Testis (tissue), 3 donors: ENCODE data around the gene ZNF296. TPM values are rescaled to one million over a fixed set of nuclear protein-coding genes. Genes with fewer than 3 reads are reported as not detected.
A peak's percentile ranks its signal among the peaks of the same experiment; 100 is the strongest.

ENCODE experiments used
- DNase-seq: peaks from one replicate; pipeline ENCODE4 v3.0.0-alpha.2; 2019
- H3K27ac ChIP-seq, 2 donors: fragments of 200-600 bp; sonication (generic); one replicate each; pipeline ENCODE4 v1.5.1; 2019
- H3K27me3 ChIP-seq: fragments of 200-600 bp; sonication (generic); one replicate; pipeline ENCODE4 v1.5.1; 2019
- H3K36me3 ChIP-seq: fragments of 200-600 bp; sonication (generic); one replicate; pipeline ENCODE4 v1.5.1; 2017; ENCODE audit warnings: low read depth; ENCODE audit errors: missing control alignments
- H3K4me1 ChIP-seq: fragments of 200-600 bp; sonication (generic); one replicate; pipeline ENCODE4 v1.5.1; 2019
- H3K4me3 ChIP-seq, 2 donors: fragments of 200-600 bp; sonication (generic); one replicate each; pipeline ENCODE4 v1.5.1; 2017 to 2019
- H3K9me3 ChIP-seq: fragments of 200-600 bp; sonication (generic); one replicate; pipeline ENCODE4 v1.5.1; 2017
- CTCF ChIP-seq, 3 experiments: fragments of 450-650 bp in 2 of 3; fragments of 200-600 bp in 1 of 3; sonication (generic) in 1 of 3; IDR thresholded peaks; one replicate each; pipeline ENCODE4 v1.5.1; 2016 to 2019; ENCODE audit warnings: antibody characterized with exemption in 3 of 3, mild to moderate bottlenecking in 2 of 3, moderate library complexity in 1 of 3
- POLR2A ChIP-seq: fragments of 450-650 bp; IDR thresholded peaks from one replicate; pipeline ENCODE4 v1.6.1; 2017; ENCODE audit warnings: antibody characterized with exemption, mild to moderate bottlenecking, moderate library complexity
- WGBS, 2 donors: methylation state at CpG; one replicate each; pipeline ENCODE4 v1.1.5; 2018; 5-methylcytosine and 5-hydroxymethylcytosine counted together
- intact Hi-C: fragments of 100-400 bp; cut with DNase I; formaldehyde crosslinking; loops from one replicate; pipeline ENCODE4 v1.15.1; 2023; ENCODE audit warnings: low total_unique reads
- polyA plus RNA-seq: library from polyadenylated mRNA; stranded (reverse); fragments of 350-450 nt; fragmentation: Illumina TruSeq; extraction: RNeasy Lipid Tissue Mini Kit (QIAGEN cat#74804); gene quantifications from one replicate; pipeline ENCODE4 v1.2.3, GENCODE V29; 2014; ENCODE audit warnings: low read depth, low replicate concordance; ENCODE audit not compliant: insufficient read depth
- total RNA-seq, 2 donors: library from RNA; depleted of rRNA; stranded (reverse); fragments of >200 nt; gene quantifications; one replicate each; pipeline ENCODE4 v1.2.3, GENCODE V29; 2016

Gene ZNF296
- total and polyA plus RNA-seq, 3 donors from 2014 or later, result 3.0 to 6.7 (median 5.8) TPM

GRCh38 chr19:45038931-45039893 is 37.1 kb downstream of the ZNF296 start, which contains the start of gene CLASRP:
CLASRP (plus strand) TSS chr19:45039045; CDS start chr19:45040213, 1,168 bp downstream.
- no peaks in the 10 kb centered on the region for H3K36me3 ChIP-seq
- TF ChIP-seq CTCF (IDR thresholded peaks at IDR 0.05) (no peak), POLR2A (peak; percentile 93)
- peaks cover 19% of the 10 kb centered on the region for H3K4me1 ChIP-seq
- 1 to 2% methylated on average over 48 to 62 of the region's 62 CpGs for whole genome bisulfite sequencing, 2 donors
- peak within 1 kb of the TSS; percentile 91 to 92 for H3K27ac ChIP-seq
- intact Hi-C loops, result no loop called here
- DNase-seq, result peak; percentile 94
- no peaks in the 10 kb centered on the region for H3K27me3 ChIP-seq
- no peaks in the 10 kb centered on the region for H3K9me3 ChIP-seq
- H3K4me3 ChIP-seq, result peak within 1 kb of the TSS; percentile 91 to 94

- DNase-seq, result no peak
Observed at GRCh38 chr19:45037393-45038169, 38.7 kb downstream of the ZNF296 start.

GRCh38 chr19:45035755-45036154 is 40.5 kb downstream of the ZNF296 start:
- 94% methylated on average over 6 of the region's 6 CpGs for WGBS, 2 donors
- TF ChIP-seq POLR2A (no peak), CTCF (IDR thresholded peaks at IDR 0.05) (no peak)
- no peak for DNase-seq
- Histone ChIP-seq H3K27ac (no peak overlapping the region), H3K9me3 (no peaks in the 10 kb centered on the region), H3K4me3 (no peak overlapping the region), H3K36me3 (no peaks in the 10 kb centered on the region), H3K4me1 (peaks cover 14% of the 10 kb centered on the region), H3K27me3 (no peaks in the 10 kb centered on the region)
- intact Hi-C loops, result no loop called here

More at GRCh38 chr19:45037393-45038169, 38.7 kb downstream of the ZNF296 start:
- Histone ChIP-seq H3K4me1 (peaks cover 19% of the 10 kb centered on the region), H3K27ac (no peak overlapping the region), H3K9me3 (no peaks in the 10 kb centered on the region), H3K36me3 (no peaks in the 10 kb centered on the region), H3K4me3 (peak overlapping the region in 1 of 2 donors; percentile 91), H3K27me3 (no peaks in the 10 kb centered on the region)
- intact Hi-C loops, result no loop called here
- 65 to 80% methylated on average over 34 of the region's 37 CpGs for WGBS, 2 donors
- TF ChIP-seq CTCF (IDR thresholded peaks at IDR 0.05) (no peak), POLR2A (no peak)

GRCh38 chr19:45032421-45032820 is 43.9 kb downstream of the ZNF296 start:
- Histone ChIP-seq H3K4me1 (no peaks in the 10 kb centered on the region), H3K9me3 (no peaks in the 10 kb centered on the region), H3K4me3 (no peak overlapping the region), H3K27ac (no peak overlapping the region), H3K27me3 (no peaks in the 10 kb centered on the region), H3K36me3 (no peaks in the 10 kb centered on the region)
- DNase-seq, result no peak
- TF ChIP-seq POLR2A (no peak), CTCF (IDR thresholded peaks at IDR 0.05) (no peak)
- intact Hi-C loops, result no loop called here
- WGBS, 2 donors, result 86 to 88% methylated on average over 18 of the region's 18 CpGs
